ENCODE measurements around the gene OPCML. TPM values are rescaled to one million over a fixed set of nuclear protein-coding genes. Genes with fewer than 3 reads are reported as not detected.

OPCML gene
- total RNA-seq, 2 donors from 2014 or later = not detected

- Histone ChIP-seq H3K27ac (no peak overlapping the region), H3K36me3 (no peaks in the 10 kb centered on the region), H3K9me3 (no peaks in the 10 kb centered on the region), H3K4me1 (ENCODE audit: control insufficient read depth in 1 of 2, low read depth in 2 of 2) (no peaks in the 10 kb centered on the region), H3K4me3 (no peak overlapping the region), H3K27me3 (replicated peaks; ENCODE audit: insufficient read depth) (no peaks in the 10 kb centered on the region)
- no peak for ATAC-seq (ENCODE audit: insufficient number of reproducible peaks, low FRiP score, low read depth)
- no peak for TF ChIP-seq CTCF (IDR thresholded peaks at IDR 0.05)
- DNase-seq (ENCODE audit: low spot score) = no peak
These were observed 953.7 kb downstream of the OPCML start for GRCh38 chr11:132578580-132578979.

- ATAC-seq (ENCODE audit: insufficient number of reproducible peaks, low FRiP score, low read depth) (no peak), DNase-seq (ENCODE audit: low spot score) (no peak)
- no peaks in the 10 kb centered on the region for H3K9me3 ChIP-seq
- H3K27me3 ChIP-seq (replicated peaks; ENCODE audit: insufficient read depth) = no peaks in the 10 kb centered on the region
- H3K4me1 ChIP-seq (ENCODE audit: control insufficient read depth in 1 of 2, low read depth in 2 of 2) = no peaks in the 10 kb centered on the region
- TF ChIP-seq CTCF (IDR thresholded peaks at IDR 0.05) = no peak
- no peaks in the 10 kb centered on the region for H3K36me3 ChIP-seq
- H3K4me3 ChIP-seq = no peak overlapping the region
- no peak overlapping the region for H3K27ac ChIP-seq
These were observed 955.6 kb downstream of the OPCML start for GRCh38 chr11:132576706-132577105.

DNA sequence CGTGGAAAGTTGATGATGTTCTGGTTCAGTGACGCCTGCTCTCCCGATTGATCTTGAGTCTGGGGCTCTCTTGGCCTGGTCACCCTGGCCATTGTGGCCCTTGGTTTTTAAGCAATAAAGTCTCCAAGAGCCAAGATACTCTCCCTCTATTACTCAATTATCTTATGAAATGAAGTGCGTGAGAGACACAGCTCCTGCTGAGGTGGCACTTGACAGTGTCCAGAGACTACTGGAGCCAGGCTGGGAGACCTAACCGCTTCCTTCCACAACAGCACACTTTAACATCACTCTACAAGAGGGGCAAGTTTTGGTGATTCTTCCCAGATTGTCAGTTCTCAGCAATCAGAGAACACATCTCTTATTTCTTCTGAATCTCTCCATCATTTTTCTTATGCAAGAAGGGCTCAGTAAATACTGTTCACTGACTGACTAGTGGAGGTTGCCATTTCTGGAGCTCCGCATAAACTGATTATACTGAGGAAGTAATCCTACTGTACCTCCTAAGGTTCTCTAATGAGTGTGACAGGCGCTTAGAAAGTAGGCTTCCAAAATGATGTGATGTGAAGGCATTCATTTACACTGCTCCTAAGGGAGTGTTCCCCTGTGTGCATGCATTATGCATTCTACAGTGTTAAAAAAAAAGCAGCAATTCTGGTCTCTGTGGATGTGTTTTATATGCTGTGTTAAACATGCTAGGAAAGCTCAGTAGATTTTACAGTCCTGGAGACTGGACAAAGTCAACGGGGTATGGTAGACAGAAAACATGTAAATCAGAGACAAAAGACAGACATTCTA, 968.0 kb downstream of the OPCML start:
- Histone ChIP-seq H3K27ac (no peak overlapping the region), H3K36me3 (no peaks in the 10 kb centered on the region), H3K4me3 (no peak overlapping the region), H3K27me3 (replicated peaks; ENCODE audit: insufficient read depth) (no peaks in the 10 kb centered on the region), H3K4me1 (ENCODE audit: control insufficient read depth in 1 of 2, low read depth in 2 of 2) (no peaks in the 10 kb centered on the region), H3K9me3 (no peaks in the 10 kb centered on the region)
- TF ChIP-seq CTCF (IDR thresholded peaks at IDR 0.05) = no peak
- ATAC-seq (ENCODE audit: insufficient number of reproducible peaks, low FRiP score, low read depth) = no peak
- no peak for DNase-seq (ENCODE audit: low spot score)

DNA sequence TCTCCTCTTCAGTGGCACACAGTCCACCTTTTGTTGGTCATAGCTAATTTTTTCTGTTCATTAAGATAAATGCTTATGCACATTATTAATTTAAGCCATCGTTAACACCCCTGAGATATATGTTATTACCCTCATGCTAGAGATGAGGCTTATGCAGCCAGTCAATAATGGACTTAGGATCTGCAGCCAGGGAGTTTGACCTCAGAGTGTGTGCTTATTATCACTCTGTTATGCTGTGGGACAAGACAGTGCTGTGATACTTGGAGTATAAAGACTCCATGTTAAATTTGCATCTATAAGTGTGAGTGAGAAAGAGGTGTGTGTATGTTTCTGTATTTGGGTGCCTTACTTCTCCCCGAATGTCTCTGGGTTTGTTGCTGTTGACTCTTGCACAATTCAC, 969.3 kb downstream of the OPCML start:
- DNase-seq (ENCODE audit: low spot score) = no peak
- Histone ChIP-seq H3K4me1 (ENCODE audit: control insufficient read depth in 1 of 2, low read depth in 2 of 2) (no peaks in the 10 kb centered on the region), H3K4me3 (no peak overlapping the region), H3K36me3 (no peaks in the 10 kb centered on the region), H3K9me3 (no peaks in the 10 kb centered on the region), H3K27ac (no peak overlapping the region), H3K27me3 (replicated peaks; ENCODE audit: insufficient read depth) (no peaks in the 10 kb centered on the region)
- ATAC-seq (ENCODE audit: insufficient number of reproducible peaks, low FRiP score, low read depth) = no peak
- no peak for TF ChIP-seq CTCF (IDR thresholded peaks at IDR 0.05)

- no peak for ATAC-seq (ENCODE audit: insufficient number of reproducible peaks, low FRiP score, low read depth)
- no peaks in the 10 kb centered on the region for H3K36me3 ChIP-seq
- H3K4me1 ChIP-seq (ENCODE audit: control insufficient read depth in 1 of 2, low read depth in 2 of 2) = no peaks in the 10 kb centered on the region
- no peaks in the 10 kb centered on the region for H3K9me3 ChIP-seq
- no peak for TF ChIP-seq CTCF (IDR thresholded peaks at IDR 0.05)
- H3K4me3 ChIP-seq = no peak overlapping the region
- H3K27ac ChIP-seq = no peak overlapping the region
- no peaks in the 10 kb centered on the region for H3K27me3 ChIP-seq (replicated peaks; ENCODE audit: insufficient read depth)
- no peak for DNase-seq (ENCODE audit: low spot score)
These were observed 970.4 kb downstream of the OPCML start for GRCh38 chr11:132561937-132562336.

Data from thoracic aorta (tissue), 2 donors.